OCI-LY1 (cell line): ENCODE results near the gene PKIB.

Experiments used
- EZH2 ChIP-seq: fragments of 200-600 bp; sonication (generic), shearing (Covaris generic); IDR thresholded peaks from 2 replicates; pipeline ENCODE4 v1.8.0; 2017; ENCODE audit warnings: borderline replicate concordance, mixed run types, mild to moderate bottlenecking, antibody characterized with exemption, low read length, moderate library complexity, mixed read lengths
- TF ChIP-seq, protein P1 (sequence below): fragments of 200-600 bp; sonication (generic), shearing (Covaris generic); IDR thresholded peaks from 2 replicates; pipeline ENCODE4 v1.5.1; 2017; ENCODE audit warnings: mild to moderate bottlenecking, antibody characterized with exemption, low read length, moderate library complexity, mixed read lengths

DNA sequence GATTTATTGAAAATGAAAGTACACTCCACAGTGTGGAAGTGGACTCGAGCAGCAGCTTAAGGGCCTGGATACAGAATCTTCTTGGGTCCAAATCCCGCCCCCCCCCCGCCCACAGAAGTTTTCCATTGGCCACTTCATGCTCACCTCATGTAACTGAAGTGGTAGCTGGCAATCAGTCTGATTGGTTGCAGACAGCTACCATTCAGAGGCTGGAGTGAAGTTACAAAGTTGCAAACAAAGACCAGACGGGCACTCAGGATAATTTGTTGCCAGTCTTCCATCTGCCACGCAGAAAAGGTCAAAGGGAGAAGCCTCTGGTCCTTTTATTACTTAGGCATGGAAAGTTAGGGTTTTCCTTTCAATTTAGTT, 143.5 kb downstream of the PKIB start:
- TF ChIP-seq, protein P1, sequence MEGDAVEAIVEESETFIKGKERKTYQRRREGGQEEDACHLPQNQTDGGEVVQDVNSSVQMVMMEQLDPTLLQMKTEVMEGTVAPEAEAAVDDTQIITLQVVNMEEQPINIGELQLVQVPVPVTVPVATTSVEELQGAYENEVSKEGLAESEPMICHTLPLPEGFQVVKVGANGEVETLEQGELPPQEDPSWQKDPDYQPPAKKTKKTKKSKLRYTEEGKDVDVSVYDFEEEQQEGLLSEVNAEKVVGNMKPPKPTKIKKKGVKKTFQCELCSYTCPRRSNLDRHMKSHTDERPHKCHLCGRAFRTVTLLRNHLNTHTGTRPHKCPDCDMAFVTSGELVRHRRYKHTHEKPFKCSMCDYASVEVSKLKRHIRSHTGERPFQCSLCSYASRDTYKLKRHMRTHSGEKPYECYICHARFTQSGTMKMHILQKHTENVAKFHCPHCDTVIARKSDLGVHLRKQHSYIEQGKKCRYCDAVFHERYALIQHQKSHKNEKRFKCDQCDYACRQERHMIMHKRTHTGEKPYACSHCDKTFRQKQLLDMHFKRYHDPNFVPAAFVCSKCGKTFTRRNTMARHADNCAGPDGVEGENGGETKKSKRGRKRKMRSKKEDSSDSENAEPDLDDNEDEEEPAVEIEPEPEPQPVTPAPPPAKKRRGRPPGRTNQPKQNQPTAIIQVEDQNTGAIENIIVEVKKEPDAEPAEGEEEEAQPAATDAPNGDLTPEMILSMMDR = no peak
- TF ChIP-seq EZH2 = no peak
